Spinal cord (tissue), 10 donors: ENCODE results near the gene AKT1. TPM values are rescaled to one million over a fixed set of nuclear protein-coding genes. Genes with fewer than 3 reads are reported as not detected.
A peak's percentile ranks its signal among the peaks of the same experiment; 100 is the strongest.

Source experiments
- DNase-seq, 6 donors: peaks; one replicate each; pipeline versions ENCODE4 v3.0.0 to v3.0.0-alpha.2; 2013 to 2015; ENCODE audit warnings: low spot score in 6 of 6, low read depth in 4 of 6
- H3K27ac ChIP-seq: one replicate; pipeline ENCODE4 v1.5.1; 2013; ENCODE audit warnings: low read depth, low read length, control low read depth
- H3K27me3 ChIP-seq: one replicate; pipeline ENCODE4 v1.6.1; 2013; ENCODE audit warnings: low read length; ENCODE audit not compliant: control insufficient read depth, insufficient read depth
- H3K36me3 ChIP-seq: one replicate; pipeline ENCODE4 v1.6.1; 2013; ENCODE audit warnings: low read length; ENCODE audit not compliant: control insufficient read depth, insufficient read depth
- H3K4me1 ChIP-seq: one replicate; pipeline ENCODE4 v1.6.1; 2013; ENCODE audit warnings: low read length; ENCODE audit not compliant: control insufficient read depth, insufficient read depth
- H3K4me3 ChIP-seq: one replicate; pipeline ENCODE4 v1.5.1; 2013; ENCODE audit warnings: low read depth, low read length, control low read depth
- H3K9me3 ChIP-seq: one replicate; pipeline ENCODE4 v1.6.1; 2013; ENCODE audit warnings: low read length; ENCODE audit not compliant: control insufficient read depth, insufficient read depth
- WGBS: methylation state at CpG from one replicate; pipeline ENCODE4 v1.1.5; 2013; ENCODE audit warnings: missing lambda C conversion rate; ENCODE audit not compliant: insufficient coverage; 5-methylcytosine and 5-hydroxymethylcytosine counted together
- polyA plus RNA-seq, 2 donors: library from polyadenylated mRNA; unstranded; fragments of 120-200 nt; gene quantifications; one replicate each; pipeline ENCODE4 v1.2.1, GENCODE V29; 2013; ENCODE audit not compliant: insufficient read length in 2 of 2
- total RNA-seq, 2 donors: library from RNA; depleted of rRNA in 1 of 2; stranded (reverse); fragments of 120-200 nt in 1 of 2; fragments of >200 nt in 1 of 2; gene quantifications; one replicate each; pipeline versions ENCODE4 v1.2.3 to v1.2.4, GENCODE V29; 2013 to 2014
- donor health status: healthy.

AKT1 gene
- total and polyA plus RNA-seq, 4 donors: 60.3 to 174 (median 152) TPM

DNA sequence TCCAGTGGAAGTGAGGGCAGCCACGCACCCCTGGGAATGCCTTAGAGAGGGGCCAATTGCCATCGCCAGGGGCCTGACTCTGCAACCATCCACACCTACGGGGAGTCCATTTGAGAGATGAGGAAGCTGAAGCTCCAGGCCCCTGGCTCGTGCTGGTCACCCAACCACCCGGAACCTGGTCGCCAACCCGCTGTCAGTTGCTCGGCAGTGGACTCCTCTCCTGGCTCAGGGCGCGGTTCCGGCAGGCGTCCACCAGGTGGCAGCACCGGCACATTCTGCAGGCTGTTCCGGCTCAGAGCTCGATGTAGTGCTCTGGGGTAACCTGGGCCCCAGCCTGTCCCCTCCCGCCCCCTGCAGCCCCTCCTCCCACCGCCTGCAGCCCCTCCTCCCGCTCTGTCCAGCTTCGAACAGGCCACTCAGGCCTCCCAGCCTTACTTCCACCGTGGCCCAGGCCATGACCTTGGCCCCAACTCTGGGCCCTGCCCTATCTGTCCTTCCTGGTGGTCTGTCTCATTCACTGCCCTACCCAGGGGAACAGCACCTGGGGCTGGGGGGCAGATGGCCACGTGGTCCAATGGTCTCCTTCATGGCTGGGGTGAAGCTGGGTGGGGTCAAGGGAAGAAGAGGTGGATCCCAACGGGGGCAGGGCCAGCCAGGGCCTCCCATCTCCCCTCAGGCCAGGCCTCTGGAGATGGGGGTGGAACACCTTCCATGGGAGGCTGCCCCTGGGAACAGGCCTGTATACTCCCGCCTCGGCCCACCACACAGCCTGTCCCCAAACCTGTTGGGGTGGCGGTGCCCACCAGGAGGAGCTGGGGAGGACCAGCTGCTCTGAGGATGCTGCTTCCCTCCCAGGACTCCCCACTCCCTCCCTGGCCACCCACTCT is 26.9 kb downstream of the AKT1 start:
- under 1% methylated on average over 19 of the region's 25 CpGs for WGBS
- Histone ChIP-seq H3K4me1 (peaks cover 13% of the 10 kb centered on the region), H3K9me3 (no peaks in the 10 kb centered on the region), H3K27ac (no peak overlapping the region), H3K36me3 (peaks cover 57% of the 10 kb centered on the region), H3K27me3 (no peaks in the 10 kb centered on the region), H3K4me3 (no peak overlapping the region)
- DNase-seq: peak in 5 of 6 donors; percentile 64 to 94 (median 75)

DNA sequence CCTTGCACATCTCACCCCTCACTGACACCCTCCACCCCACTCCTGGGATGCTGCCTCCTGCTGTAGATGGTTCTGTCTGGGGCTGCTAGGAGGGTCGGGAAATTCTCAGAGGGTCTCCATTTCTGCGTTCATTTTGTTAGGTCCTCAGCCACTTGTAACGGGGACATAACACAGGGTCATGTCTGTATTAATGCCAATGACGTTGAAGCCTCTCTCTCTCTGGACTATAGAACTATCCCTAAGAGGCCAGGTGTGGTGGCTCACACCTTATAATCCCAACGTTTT is 28.0 kb downstream of the AKT1 start:
- no peak for DNase-seq
- WGBS: 94% methylated on average over 5 of the region's 5 CpGs
- no peak overlapping the region for H3K27ac ChIP-seq

DNA sequence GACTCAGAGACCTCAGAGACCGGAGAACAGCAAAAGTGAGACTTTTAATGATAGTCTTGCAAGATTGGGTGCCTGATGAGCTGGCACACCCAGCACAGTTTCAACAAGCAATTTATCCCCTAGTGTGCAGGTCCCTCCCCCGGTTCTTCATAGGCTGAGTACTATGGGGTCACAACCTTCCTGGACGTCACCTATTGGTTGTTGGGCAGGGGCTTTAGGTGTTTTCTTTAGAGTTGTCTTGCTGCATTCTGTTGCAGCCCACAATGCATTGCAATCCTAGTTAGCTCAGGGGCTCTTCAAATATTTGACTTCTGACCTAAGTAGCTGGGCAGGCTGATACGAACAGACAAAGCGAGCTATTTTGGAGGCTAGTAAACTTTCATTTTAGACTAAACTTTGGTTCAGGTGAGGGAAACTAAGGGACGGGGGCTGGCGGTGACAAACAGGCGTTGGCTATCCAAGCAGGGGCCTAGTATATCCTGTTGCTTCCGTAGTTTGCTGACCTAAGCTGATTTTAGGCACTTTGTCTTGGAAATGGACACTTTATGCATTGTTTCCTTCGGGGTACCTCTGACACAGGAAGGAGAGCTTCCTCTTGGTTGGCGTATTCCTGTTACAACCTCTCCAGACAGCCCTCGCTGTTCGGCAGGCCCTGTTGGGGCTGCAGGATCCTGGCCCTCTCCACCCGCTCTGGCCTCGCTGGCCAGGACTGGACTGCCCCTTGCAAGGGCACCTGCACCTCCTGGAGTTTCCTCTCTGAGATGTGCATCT is 28.5 kb downstream of the AKT1 start:
- DNase-seq: no peak
- Histone ChIP-seq H3K9me3 (no peaks in the 10 kb centered on the region), H3K36me3 (peaks cover 44% of the 10 kb centered on the region), H3K4me1 (peaks cover 13% of the 10 kb centered on the region), H3K27ac (no peak overlapping the region), H3K4me3 (no peak overlapping the region), H3K27me3 (no peaks in the 10 kb centered on the region)
- 90% methylated on average over 12 of the region's 15 CpGs for WGBS

More for the DNA sequence above, 28.0 kb downstream of the AKT1 start:
- H3K27me3 ChIP-seq: no peaks in the 10 kb centered on the region
- peaks cover 13% of the 10 kb centered on the region for H3K4me1 ChIP-seq
- peaks cover 49% of the 10 kb centered on the region for H3K36me3 ChIP-seq
- no peaks in the 10 kb centered on the region for H3K9me3 ChIP-seq
- H3K4me3 ChIP-seq: no peak overlapping the region

DNA sequence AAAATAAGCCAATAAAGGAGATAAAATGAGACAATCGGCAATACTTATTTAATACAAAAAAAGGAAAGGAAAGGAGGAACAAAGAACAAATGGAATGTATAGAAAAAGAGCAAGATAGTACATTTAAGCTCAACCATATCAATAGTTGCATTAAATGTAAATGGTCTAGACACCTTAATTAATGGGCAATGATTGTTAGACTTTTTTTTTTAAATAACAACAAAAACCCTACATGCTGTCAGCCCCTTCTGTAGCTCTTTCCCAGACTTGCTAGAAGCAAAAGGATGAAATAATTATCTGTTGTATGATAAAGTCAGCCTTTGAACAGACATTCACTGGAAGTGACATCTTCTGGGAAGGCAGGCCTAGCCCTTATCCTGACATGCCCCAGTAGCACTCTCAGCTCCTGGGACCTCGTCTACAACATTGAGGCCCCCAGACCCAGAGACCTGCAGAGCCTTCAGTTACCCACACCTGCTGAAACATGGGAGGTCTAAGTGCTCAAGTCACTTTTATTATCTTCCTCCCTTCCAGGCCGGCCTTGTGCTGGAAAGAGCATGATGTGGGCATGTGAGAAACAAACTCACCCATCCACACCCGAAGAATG is 29.2 kb downstream of the AKT1 start:
- Histone ChIP-seq H3K27me3 (no peaks in the 10 kb centered on the region), H3K9me3 (no peaks in the 10 kb centered on the region), H3K4me3 (no peak overlapping the region), H3K27ac (no peak overlapping the region), H3K36me3 (peaks cover 40% of the 10 kb centered on the region), H3K4me1 (peaks cover 13% of the 10 kb centered on the region)
- no CpG with 5 or more reads among the region's 4 CpGs for WGBS
- no peak for DNase-seq

DNA sequence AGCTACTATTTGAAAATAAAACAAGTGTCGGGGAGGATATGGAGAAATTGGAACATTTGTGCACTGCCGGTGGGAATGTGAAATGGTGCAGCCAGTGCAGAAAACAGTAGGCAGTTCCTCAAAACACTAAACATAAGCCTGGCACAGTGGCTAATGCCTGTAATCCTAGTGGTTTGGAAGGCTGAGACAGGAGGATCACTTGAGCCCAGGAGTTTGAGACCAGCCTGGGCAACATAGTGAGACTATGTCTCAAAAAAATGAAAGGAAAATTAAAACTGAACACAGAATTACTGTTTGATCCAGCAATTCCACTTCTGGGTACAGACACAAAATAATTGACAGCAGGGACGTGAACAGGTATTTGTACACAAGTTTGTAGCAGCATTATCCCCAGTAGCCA is 30.0 kb downstream of the AKT1 start:
- peaks cover 13% of the 10 kb centered on the region for H3K4me1 ChIP-seq
- H3K27me3 ChIP-seq: no peaks in the 10 kb centered on the region
- no peaks in the 10 kb centered on the region for H3K9me3 ChIP-seq
- no peak overlapping the region for H3K4me3 ChIP-seq
- no CpG with 5 or more reads among the region's 3 CpGs for WGBS
- H3K36me3 ChIP-seq: peaks cover 37% of the 10 kb centered on the region
- no peak for DNase-seq
- H3K27ac ChIP-seq: no peak overlapping the region

DNA sequence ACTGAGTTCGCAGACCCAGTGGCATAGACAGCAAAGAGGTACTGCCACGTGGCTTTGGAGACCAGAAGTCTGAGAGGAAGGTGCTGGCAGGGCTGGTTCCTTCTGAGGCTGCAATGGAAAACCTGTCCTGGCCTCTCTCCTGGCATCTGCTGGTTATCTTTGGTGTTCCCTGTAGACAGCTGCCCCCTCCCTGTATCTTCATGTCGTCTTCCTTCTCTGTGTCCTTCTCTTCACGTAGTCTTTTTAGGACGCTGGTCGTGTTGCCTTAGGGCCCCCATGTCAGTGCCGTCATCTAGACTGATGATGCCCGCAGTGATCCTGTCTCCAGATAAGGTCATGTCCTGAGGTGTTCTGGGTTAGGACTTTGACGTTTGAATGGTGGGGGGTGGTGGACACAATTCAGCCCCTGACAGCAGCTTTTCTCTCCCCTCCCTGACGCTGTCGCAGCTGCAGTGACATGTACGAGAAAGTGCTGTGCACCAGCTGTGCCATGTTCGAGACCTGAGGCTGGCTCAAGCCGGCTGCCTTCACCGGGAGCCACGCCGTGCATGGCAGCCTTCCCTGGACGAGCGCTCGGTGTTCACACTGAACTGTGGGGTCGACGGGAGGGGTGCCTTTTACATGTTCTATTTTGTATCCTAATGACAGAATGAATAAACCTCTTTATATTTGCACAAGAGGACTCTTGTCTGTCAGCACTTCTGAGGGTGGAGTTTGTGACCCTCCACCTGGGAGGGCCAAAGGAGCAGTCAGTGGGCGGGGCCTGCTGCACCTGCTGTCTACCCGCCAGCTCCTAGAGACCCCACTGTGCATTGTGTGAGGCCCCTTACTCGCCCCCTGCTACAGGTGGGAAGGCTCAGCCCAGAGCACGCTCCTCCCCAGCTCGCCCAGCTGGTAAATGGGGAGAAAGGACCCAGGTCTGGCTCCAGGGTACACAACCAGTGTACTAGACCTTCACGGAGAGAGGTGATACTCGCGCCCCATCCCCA is 36.3 kb downstream of the AKT1 start:
- peaks cover 8% of the 10 kb centered on the region for H3K4me1 ChIP-seq
- no peak overlapping the region for H3K4me3 ChIP-seq
- H3K9me3 ChIP-seq: no peaks in the 10 kb centered on the region
- WGBS: 87% methylated on average over 21 of the region's 30 CpGs
- DNase-seq: no peak
- H3K27me3 ChIP-seq: no peaks in the 10 kb centered on the region
- H3K27ac ChIP-seq: no peak overlapping the region
- H3K36me3 ChIP-seq: peaks cover 70% of the 10 kb centered on the region

DNA sequence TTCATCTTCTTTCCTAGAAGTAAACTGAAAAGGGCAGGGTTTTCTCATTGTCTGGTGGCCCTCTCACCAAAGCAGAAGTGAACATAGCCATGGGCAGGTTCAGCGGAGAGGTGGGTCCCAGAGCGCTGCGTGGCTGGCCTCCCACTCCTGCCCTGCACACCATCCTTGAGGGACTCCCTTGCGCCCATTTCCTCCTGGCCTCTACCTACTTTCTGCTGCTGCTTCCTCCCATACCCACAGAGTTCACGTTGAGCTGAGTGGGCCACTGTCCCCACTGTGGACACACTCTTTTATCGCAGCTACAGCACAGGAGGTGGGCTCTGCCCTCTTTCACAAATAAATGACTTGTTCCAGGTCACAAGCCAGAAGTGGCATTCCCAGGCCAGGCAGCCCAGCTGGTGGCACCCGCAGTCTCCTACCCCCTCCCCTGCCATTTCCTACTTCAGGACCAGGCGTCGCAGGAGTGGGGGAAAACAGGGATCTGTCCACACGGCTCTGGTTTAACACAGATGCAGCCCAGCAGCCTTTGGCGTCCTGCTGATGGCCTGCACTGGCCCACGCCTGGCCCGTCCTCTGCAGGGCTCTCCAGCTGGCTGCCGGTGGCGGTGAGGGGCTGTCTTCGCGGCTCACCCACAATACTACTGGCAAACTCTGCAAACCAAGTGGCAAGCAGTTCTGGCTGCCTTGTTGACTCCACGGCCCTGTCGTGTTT is 37.7 kb downstream of the AKT1 start:
- no peak overlapping the region for H3K27ac ChIP-seq
- no peak for DNase-seq
- 90% methylated on average over 19 of the region's 19 CpGs for WGBS
- peaks cover 70% of the 10 kb centered on the region for H3K36me3 ChIP-seq
- no peaks in the 10 kb centered on the region for H3K9me3 ChIP-seq
- no peaks in the 10 kb centered on the region for H3K27me3 ChIP-seq
- H3K4me1 ChIP-seq: peaks cover 17% of the 10 kb centered on the region
- no peak overlapping the region for H3K4me3 ChIP-seq

DNA sequence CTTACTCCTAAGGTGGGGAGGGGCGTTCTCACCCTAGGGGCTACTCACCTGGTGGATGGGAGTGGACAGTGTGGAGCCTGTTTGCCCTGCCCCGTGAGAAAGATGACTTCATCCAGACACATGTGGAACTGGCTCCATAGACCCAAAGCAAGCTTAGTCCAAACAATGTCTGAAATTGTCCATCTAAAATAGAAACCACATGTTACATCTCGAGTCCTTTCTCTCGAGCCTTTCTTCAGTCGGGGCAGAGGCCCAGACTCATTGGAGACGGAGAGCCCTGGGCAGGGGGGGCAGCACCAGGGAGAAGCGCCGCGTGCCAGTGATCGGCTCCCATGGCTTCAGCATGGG is 38.3 kb downstream of the AKT1 start:
- Histone ChIP-seq H3K27me3 (no peaks in the 10 kb centered on the region), H3K4me1 (peaks cover 20% of the 10 kb centered on the region), H3K36me3 (peaks cover 70% of the 10 kb centered on the region), H3K4me3 (no peak overlapping the region), H3K27ac (no peak overlapping the region), H3K9me3 (no peaks in the 10 kb centered on the region)
- DNase-seq: no peak
- WGBS: 89% methylated on average over 9 of the region's 10 CpGs
